G401.6 (cell line): ENCODE results near the gene SLC16A13.
"Not testable (repeated sequence)": the region's sequence is repeated elsewhere in the genome, so short reads cannot be mapped to it uniquely, and the experiment has no call there.

Experiments used
- FAIRE-seq: peaks from 2 replicates; lab custom pipeline; 2012; peaks lifted over from hg19 to GRCh38; lab: Jason Lieb, UNC

SLC16A13 gene

GRCh38 chr17:7029659-7030058, 6.2 kb upstream of the SLC16A13 start:
- FAIRE-seq, result no peak

DNA sequence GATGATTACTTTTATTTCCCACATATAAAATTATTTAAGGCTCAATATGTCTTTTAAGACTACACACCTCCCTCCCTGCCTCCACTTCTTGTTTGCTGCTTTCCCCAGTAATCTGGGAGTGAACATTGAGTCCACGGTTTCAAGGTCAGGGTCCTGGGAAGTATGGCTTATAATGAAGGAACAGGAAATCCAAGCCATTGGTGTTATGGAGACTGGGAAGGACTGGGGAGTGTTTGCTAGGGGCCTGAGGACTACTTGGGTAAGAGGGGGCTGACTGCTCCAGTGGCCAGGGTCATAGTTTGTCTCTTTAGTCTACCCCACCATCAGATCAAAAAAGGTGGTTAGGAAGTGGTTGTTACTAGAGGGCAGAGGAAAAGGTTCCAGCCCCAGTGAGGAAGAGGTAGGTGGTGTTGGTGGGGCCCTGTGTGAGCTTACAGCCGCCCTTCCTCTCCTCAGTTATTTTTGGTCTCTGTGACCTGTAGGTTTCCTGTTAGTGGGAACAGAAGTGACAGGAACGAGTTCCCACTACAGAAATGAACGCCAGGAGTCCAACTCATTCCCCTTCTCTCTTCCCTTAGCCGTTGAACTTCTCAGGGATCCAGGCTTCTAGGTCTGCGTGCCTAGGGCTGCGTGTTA, 742 bp upstream of the SLC16A13 start:
- no peak for FAIRE-seq

DNA sequence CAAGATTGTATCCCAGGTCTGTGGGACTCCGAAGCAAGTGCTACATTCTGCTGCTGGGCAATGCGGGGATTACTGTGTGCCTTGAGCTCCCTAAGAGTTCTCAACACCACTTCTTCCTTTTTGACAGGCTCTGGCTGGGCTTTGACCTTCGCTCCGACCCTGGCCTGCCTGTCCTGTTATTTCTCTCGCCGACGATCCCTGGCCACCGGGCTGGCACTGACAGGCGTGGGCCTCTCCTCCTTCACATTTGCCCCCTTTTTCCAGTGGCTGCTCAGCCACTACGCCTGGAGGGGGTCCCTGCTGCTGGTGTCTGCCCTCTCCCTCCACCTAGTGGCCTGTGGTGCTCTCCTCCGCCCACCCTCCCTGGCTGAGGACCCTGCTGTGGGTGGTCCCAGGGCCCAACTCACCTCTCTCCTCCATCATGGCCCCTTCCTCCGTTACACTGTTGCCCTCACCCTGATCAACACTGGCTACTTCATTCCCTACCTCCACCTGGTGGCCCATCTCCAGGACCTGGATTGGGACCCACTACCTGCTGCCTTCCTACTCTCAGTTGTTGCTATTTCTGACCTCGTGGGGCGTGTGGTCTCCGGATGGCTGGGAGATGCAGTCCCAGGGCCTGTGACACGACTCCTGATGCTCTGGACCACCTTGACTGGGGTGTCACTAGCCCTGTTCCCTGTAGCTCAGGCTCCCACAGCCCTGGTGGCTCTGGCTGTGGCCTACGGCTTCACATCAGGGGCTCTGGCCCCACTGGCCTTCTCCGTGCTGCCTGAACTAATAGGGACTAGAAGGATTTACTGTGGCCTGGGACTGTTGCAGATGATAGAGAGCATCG, 2.4 kb downstream of the SLC16A13 start:
- FAIRE-seq, result no peak

DNA sequence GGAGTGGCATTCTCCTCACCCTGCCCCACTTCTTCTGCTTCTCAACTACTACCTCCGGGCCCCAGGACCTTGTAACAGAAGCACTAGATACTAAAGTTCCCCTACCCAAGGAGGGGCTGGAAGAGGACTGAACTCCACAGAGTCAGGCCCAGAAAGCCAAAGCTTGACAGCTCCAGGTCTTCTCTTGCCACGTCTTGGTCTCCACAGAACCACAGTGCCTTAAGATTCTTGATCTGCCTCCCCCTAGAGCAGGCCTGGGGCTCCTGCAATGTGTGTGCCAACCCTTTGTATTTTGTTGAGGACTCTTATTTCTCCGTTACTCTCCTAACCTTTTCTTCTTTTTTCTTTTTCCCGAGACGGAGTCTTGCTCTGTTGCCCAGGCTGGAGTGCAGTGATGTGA, 4.0 kb downstream of the SLC16A13 start:
- FAIRE-seq, result no peak

GRCh38 chr17:7041607-7042500, 6.0 kb downstream of the SLC16A13 start:
- FAIRE-seq, result no peak

DNA sequence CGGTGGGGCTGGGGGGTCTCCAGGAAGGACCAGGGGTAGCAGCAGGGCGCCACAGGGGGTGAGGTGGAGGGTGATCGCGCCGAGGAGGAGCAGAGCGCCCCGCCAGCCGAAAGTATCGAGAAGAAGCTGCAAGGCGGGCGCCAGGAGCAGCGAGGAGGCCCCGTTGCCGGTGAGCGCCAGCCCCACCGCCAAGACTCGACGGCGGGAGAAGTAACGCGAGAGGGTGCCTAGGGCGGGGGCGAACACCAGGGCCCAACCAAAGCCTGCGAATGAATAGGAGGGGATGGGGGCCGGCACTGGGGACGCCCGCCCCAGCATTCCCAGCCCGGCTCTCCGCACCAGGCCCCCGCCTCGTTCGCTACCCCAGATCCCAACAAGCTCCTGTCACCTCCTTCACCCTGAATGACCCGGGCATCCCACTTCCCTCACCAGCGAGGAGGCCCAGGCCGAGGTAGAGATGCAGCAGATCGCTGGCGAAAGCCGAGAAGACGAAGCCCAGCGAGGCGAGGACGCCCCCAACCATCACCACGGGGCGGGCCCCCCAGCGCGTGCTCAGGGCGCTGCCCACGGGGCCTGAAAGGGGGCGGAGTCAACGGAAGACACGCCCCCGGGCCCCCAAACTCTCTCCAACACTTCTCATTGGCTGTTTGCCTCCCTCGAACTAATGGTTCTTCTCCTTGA, 6.8 kb downstream of the SLC16A13 start:
- FAIRE-seq, result no peak

DNA sequence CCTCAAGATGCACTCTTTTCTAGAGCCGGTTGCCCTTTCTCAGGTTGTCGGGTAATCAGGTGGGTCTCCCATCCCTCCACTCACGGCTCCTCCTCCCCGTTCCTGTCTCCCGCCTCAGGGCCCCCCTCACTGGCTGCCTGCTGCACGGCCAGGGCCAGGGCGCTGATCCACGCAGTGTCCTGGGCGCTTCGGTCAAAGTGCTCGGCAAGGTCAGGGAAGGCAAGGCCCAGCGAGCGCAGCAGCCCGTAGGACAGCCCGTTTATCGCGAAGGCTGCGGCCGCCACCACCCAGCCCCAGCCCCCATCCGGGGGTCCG, 7.3 kb downstream of the SLC16A13 start:
- no peak for FAIRE-seq

GRCh38 chr17:7043497-7044198, 7.8 kb downstream of the SLC16A13 start, which contains the start of gene SLC16A11:
Gene SLC16A11 (minus strand): TSS chr17:7044092. CDS start chr17:7043513, 579 bp downstream.
- FAIRE-seq, result no peak

GRCh38 chr17:7045492-7046126, 9.8 kb downstream of the SLC16A13 start:
- FAIRE-seq, result peak; percentile 94

DNA sequence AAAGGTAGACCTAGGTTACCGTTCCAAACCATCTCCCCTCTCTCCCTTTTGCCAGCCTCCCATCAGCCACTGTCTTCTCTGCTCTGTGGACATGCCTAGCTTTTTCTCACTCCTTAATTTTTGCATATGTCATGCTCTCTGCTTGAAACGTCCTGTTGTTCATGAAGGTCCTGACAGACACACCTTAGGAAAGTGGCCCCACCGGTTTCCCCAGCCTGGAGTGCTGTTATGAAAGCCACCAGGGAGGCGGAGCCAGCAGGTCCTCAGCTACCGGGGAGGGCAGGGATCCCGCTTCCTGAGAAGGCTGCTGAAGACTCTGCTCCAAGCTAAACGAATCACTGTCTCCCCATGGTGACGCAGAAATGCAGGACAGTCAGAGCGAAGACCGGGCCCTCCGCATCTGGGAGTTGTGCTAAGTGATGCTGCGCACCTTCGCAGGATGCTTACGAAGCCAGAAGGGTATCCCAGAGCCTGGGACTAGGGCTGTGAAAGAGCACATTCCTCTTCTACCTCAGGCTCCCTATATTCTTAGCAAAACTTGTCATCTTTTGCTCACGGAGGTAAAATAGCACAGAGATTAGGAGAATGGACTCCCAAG, 10.4 kb downstream of the SLC16A13 start:
- no peak for FAIRE-seq

GRCh38 chr17:7046725-7047397, 11.0 kb downstream of the SLC16A13 start:
- FAIRE-seq, result not testable (repeated sequence)

- no peak for FAIRE-seq
Observed at GRCh38 chr17:7047566-7047965, 11.8 kb downstream of the SLC16A13 start.

DNA sequence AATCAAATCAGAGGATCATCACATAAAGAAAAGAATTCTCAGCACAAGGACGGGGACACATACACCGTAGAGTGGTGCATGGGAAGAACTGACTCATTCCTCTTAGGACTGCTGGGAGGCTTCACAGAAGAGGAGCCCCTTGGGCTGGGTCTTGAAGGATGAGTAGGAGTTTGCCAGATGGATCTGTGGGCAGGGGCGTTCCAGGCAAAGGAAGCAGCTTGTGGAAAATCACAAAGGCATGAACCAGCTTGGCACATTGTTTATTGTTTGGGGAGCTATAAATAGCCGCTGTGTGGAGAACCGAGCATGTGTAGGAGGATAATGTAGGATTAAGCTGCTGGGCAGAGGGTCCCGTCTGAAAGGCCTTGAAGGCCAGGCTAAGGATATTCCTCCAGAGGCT, 13.2 kb downstream of the SLC16A13 start:
- no peak for FAIRE-seq

DNA sequence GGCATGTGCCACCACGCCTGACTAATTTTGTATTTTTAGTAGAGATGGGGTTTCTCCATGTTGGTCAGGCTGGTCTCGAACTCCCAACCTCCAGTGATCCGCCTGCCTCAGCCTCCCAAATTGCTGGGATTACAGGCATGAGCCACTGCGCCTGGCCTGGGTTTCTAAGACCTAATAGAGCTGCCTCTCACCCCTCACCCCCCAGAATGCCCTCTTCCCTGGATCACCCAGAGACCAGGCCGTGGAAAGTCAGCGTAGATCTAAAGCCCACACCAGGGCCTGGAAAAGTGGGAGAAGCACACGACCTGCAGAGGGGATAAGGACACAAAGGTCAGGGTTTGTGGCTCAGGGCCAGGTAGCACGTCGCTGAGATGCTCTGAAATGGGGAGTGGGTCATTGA, 14.8 kb downstream of the SLC16A13 start:
- not testable (repeated sequence) for FAIRE-seq

- no peak for FAIRE-seq
Observed at GRCh38 chr17:7056386-7056785, 20.6 kb downstream of the SLC16A13 start.

- no peak for FAIRE-seq
Observed at GRCh38 chr17:7058831-7059447, 23.1 kb downstream of the SLC16A13 start.

- FAIRE-seq, result no peak
Observed at GRCh38 chr17:7060165-7060891, 24.5 kb downstream of the SLC16A13 start.

DNA sequence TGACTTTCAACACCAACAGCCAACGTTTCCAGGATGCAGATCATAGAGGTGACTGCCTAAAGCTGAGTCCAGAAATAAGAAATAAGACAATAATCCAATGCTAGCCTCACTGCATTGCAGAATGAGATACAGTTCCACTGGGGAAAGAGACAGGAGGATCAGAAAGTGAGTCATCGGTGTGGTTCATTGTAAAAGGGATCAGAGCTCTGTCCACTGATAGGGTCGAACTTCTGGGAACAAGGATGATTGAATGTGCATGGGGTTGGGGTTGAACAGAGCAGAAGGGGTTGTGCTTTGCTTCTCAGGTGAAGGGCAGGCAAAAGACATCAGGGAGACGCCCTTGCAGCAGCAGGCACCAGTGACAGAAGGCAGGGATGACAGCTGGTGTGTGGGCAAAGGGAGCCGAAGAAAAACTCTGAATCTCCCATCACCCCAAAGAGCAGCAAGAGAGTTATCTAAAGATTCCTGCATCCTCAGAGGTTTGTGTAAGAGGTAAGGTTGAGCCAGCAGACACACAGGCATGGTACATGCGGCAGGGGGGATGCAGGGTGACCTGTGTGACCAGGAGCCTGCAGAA, 27.8 kb downstream of the SLC16A13 start:
- no peak for FAIRE-seq

DNA sequence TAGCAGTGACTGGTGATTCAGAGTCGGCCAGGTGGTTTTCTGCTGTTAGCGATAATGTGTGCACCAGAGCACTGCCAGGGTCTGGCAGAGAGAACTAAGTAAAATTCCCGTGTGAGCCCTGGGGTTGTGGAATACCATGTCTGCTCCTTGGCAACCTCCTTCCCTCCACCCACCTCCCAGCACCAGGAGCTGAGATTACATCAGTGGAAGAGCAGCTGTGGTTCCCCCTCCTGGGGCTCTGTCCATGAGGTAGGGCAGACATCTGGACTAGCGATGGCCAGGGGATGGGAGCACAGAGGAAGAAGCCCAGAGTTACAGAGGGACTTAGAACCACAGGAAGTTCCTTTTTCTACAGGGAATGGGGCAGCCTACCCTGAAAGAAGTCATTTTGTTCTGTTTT, 28.4 kb downstream of the SLC16A13 start:
- FAIRE-seq, result no peak
